NCI-H1105 treated with DMSO at 0.1 percent for 48 hours (cell line): ENCODE results near the gene DLGAP1.
"Not testable (repeated sequence)": the region's sequence is repeated elsewhere in the genome, so short reads cannot be mapped to it uniquely, and the experiment has no call there.

Source experiments
- DNase-seq: peaks from one replicate; lab custom pipeline; 2025; lab: John Stamatoyannopoulos, UW

DLGAP1 gene

DNA sequence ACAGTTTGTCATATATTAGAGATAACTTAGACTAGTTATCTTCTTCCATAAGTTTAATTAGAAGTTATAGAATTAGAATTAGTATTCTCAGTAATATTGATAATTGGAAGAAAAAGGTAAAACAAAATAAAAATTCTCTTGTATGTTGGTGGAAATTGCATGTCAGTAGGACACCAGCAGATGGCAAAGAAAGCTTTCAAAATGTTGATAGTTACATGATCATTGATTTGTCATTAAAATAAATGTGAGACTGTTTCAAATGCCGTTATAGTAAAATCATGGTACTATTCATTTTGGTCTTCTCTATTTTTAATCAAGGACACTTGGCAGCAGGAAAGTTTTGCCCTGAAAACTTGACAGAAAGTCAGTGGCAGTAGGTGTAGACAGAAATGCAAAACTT is 734.9 kb downstream of the DLGAP1 start:
- no peak for DNase-seq

- no peak for DNase-seq
Measured at GRCh38 chr18:3717376-3718025, 737.6 kb downstream of the DLGAP1 start.

DNA sequence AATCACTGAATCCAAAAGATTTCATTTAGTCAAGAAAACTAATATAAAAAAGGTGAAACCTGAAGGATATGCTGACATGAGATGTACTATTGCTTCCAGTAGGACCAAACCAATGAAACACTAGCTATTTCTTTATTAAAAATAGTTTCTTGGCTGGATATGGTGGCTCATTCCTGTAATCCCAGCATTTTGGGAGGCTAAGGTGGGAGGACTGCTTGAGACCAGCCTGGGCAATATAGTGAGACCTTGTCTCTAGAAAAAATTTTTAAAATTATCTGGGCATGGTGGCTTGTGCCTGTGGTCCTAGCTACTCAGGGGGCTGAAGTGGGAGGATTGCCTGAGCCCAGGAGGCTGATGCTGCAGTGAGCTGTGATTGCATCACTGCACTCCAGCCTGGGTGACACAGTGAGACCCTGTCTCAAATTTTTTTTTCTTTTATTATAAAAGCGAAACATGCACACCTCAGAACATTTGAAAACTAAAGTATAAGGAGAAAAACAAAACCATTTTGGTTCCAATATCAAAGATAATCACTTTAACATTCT is 738.9 kb downstream of the DLGAP1 start:
- DNase-seq, result no peak

- DNase-seq, result peak; percentile 64
Measured at GRCh38 chr18:3715231-3716080, 739.7 kb downstream of the DLGAP1 start.

DNA sequence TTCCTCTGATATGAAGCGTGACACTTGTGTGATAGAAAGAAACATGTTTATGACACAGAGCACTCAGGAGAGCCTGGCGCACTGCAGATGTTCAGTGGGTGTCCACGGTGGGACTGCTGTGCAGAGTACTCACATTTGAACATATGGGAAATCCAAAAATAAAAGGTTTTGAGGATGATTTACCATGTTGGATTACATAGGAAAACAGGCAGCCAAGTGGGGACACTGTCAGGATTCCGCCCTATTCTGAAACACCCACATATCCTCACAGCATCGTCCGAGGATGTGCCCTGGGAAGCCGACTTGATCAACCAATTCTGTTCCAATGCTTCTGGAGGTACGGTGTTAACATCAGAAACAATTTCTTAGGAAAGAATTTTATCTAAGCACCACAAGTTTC is 741.4 kb downstream of the DLGAP1 start:
- no peak for DNase-seq

- no peak for DNase-seq
Measured at GRCh38 chr18:3713166-3713565, 741.9 kb downstream of the DLGAP1 start.

GRCh38 chr18:3712491-3712890 is 742.6 kb downstream of the DLGAP1 start:
- DNase-seq, result no peak

DNA sequence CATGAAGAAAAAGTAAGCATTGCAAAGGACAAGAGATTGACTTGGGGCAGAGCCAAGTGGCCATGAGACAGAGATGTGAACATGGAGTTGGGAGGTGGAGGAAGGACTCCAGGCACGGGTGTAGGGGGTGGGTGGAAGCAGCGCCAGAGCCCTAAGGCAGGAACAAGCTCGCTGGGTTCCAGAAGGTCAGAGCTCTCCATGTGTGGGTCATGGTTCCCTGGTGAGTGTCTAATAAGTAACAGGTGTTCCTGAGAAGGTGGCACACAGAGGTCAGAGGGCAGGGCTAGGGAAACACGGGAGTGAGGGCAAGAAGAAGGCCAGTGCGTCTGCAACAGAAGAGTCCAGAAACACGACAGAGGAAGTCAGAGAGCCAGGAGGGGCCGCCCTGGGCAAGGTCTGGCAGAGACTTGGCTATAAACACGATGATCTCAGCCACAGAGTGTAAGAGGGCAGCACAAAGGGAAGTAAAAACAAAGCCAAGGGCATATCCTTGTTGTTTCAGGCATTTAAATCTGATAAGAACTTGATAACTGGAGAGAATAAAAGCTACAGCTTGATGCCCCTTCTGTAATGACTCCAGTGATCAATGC is 744.3 kb downstream of the DLGAP1 start:
- DNase-seq, result no peak

DNA sequence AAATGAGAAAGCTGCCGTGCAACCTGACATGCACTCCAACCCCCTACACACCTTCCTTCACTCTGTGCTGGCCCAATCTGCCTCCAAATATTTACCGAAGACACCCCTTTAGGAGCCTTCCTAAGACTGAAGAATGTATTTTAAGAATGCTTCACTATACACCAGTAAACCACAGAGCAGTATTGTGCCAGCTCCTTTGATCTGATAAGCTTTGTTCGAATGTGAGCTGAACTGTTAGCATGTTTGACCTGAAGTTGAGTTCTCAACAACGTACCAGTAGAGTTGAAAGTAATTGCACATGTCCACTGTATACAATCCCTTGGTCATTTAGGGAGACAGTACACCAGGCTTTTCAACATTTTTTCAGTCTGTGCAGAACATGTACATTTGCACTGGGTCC is 745.9 kb downstream of the DLGAP1 start:
- DNase-seq, result no peak

DNA sequence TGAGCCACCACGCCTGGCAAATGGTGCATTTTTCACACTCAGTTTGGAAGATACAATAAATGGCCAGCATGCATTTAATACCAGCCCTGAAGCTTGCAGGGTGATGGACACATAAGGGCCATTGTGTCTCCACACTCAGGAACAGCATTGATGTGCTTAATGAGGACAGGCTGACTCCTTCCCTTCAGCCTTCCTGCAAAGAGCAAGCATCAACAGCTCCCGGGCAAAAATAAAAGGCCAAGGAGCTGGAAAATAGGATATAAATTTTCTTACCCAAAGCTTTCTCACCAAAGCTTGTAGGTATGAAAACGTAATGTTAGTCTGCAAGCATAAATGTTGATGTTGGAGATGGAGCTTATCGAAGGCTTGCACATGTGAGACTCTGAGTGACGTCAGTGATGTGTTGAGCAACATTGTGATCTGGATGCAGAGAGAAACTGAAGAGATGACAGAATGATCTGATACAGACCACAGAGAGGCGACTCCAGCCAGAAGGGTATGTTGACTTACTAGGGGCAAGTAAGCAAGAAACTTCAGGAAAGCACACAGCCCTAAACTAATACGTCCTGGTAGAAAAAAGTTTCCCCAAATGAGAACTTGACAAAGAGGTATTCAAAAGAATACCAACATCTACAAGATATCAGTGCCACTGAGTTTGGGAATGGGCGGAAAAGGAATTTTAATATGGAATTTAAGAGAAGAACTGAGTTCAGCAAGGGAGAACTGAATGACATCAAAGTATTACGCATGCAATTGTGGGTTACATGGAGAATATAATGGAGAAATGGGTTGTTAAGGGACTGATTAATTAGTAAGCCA is 748.6 kb downstream of the DLGAP1 start:
- DNase-seq, result no peak

DNA sequence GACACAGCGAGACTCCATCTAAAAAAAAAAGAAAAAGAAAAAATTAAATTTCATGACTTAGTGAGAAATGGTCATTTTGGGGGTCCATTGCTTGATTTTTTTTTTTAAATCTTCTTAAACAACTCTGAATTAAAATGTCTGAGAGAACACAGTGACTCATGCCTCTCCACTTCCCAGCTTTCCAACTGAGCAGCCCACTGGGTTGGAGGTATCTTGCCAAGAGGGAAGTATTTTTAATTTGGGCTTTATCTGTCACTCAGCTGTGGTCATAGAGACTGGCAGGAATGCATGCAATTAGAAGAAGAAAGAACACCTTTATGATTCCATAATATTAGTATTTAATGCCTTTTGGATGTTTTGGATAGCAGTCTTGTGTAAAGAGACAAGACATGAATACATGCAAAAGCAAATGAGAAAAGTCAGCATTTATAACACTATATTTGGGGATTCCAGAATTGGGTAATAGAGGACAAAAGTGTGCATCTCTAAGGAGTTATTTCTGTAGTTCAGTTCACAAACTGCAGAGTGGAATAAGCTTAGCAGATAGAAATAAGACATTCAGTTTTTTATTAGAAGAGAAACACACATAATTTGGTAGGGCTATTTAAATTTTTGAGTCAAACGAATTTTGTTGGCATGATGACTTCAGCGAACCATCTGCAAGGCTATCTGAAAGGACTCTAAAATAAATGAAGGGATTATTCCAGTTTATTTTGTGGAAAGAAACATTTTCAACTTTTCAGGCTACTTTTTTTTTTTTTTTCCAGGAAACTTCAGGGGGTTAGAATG is 750.4 kb downstream of the DLGAP1 start:
- no peak for DNase-seq

DNA sequence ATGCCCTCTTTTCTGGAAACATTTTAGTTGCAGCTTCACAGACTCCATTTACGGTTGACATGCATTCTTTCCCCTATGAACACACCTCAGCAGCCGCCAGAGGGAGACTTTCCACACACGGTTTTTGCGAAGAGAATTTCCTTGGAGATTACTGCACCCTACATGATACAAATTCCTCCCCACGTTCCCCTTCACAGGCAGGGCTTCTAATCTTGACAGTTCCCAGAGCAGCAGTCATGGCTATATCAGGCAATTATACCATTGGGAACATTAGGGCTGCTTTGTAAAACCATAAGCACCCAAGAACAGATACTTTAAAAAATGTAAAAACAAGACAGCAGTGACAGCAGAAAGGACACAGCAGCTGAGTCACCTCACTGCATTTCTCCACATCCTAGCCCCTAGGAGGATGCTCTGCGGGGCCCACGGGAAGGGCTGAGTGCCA is 751.4 kb downstream of the DLGAP1 start:
- peak; percentile 5 for DNase-seq

GRCh38 chr18:3699707-3700567 is 755.2 kb downstream of the DLGAP1 start:
- DNase-seq, result not testable (repeated sequence)

DNA sequence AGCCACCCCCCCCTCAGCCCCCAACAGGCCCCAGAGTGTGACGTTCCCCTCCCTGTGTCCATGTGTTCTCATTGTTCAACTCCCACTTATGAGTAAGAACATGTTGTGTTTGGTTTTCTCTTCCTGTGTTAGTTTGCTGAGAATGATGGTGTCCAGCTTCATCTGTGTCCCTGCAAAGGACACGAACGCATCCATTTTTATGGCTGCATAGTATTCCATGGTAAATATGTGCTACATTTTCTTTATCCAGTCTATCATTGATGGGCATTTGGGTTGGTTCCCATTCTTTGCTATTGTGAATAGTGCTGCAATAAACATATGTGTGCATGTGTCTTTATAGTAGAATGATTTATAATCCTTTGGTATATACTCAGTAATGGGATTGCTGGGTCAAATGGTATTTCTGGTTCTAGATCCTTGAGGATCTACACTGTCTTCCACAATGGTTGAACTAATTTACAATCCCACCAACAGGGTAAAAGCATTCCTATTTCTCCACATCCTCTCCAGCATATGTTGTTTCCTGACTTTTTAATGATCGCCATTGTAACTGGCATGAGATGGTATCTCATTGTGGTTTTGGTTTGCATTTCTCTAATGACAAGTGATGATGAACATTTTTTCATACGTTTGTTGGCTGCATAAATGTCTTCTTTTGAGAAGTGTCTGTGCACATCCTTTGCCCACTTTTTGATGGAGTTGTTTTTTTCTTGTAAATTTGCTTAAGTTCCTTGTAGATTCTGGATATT is 760.9 kb downstream of the DLGAP1 start:
- DNase-seq, result not testable (repeated sequence)

DNA sequence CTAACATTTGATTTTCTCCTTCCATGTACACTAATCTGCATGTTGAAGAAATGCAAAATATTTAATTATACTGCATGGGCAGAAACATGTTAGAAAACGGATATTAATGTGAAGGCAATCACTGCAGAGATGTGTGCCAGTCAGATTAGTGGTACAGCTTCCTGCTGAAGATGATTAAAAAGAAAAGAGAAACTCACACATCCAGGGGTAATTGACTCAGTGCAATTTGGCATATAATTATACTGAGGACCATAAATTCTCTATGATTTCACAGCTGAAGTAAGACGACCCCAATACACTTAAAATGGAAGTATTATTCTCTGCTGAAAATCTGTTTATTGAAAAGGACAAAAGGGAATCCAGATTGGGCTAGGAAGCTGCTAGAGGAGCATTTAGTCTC is 761.7 kb downstream of the DLGAP1 start:
- DNase-seq, result peak; percentile 27

- DNase-seq, result no peak
Measured at GRCh38 chr18:3692691-3693090, 762.4 kb downstream of the DLGAP1 start.

DNA sequence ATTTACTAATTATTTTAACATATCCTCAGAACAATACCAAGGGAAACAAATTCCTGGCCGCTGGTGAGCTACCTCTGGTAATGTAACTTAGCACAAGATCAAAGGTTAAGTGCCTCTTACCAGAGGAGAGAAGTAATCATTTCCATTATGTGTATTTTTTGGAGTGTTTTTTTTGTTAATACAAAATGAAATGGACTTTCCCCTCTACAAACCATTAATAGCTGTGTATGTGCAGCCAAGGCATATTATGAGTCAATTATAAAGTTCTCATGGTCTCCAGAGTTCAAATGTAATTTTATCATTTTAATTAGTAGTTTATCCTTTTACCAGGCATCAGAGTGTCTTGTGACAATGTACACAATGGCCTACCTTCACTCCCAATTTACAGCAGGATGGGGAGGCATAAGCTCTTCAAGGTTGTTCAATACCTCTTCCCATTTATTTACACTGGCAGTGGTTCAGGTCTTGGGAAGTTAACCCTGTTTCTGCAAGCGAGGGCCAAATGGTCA is 762.9 kb downstream of the DLGAP1 start:
- DNase-seq, result peak; percentile 92

GRCh38 chr18:3691705-3692104 is 763.4 kb downstream of the DLGAP1 start:
- no peak for DNase-seq

DNA sequence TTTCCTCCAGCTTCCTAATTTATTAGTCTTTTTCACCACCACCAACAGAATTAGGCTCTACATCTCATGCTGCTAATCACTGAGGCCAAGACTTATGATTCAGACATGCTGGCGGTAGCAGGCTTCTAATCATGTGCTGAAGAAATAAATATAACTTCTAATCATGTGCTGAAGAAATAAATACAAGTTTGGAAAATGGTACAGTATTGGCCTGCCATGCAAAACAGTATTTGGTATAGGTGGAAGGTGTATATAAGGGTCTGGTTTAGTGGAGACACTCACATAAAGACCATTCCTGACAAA is 764.4 kb downstream of the DLGAP1 start:
- DNase-seq, result no peak
